22Rv1 (cell line): ENCODE data around the gene PRPSAP2.

ENCODE experiments used
- H3K27ac ChIP-seq: fragments of 450-650 bp; 2 replicates; pipeline ENCODE4 v1.5.1; 2017
- ZFX ChIP-seq: fragments of 450-650 bp; IDR thresholded peaks from 2 replicates; pipeline ENCODE4 v1.6.1; 2017; ENCODE audit warnings: antibody characterized with exemption, borderline replicate concordance
- TF ChIP-seq, protein P1 (sequence below): fragments of 450-650 bp; IDR thresholded peaks from 2 replicates; pipeline ENCODE4 v1.5.1; 2017; ENCODE audit warnings: mild to moderate bottlenecking

Gene PRPSAP2

DNA sequence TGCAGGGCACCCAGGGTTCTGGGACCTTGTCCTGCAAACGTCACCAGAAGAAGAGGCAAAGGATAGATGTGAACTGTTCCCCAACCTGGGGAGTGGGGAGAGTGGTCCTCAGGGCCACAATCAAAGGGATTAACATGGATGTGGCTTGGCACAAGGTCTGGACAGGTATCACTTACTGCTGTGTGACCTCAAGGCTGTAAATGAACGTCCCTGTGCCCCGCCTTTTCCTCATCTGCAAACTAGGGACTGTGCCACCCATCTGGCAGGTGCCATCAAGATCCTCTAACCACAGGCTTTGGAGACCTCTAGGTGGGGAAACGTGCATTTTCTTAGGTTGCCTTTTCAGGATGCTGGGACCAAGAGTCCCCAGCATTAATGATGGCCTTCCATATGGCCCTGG is 119.1 kb downstream of the PRPSAP2 start:
- no peak overlapping the region for H3K27ac ChIP-seq
- no peak for TF ChIP-seq ZFX
- TF ChIP-seq, protein P1, sequence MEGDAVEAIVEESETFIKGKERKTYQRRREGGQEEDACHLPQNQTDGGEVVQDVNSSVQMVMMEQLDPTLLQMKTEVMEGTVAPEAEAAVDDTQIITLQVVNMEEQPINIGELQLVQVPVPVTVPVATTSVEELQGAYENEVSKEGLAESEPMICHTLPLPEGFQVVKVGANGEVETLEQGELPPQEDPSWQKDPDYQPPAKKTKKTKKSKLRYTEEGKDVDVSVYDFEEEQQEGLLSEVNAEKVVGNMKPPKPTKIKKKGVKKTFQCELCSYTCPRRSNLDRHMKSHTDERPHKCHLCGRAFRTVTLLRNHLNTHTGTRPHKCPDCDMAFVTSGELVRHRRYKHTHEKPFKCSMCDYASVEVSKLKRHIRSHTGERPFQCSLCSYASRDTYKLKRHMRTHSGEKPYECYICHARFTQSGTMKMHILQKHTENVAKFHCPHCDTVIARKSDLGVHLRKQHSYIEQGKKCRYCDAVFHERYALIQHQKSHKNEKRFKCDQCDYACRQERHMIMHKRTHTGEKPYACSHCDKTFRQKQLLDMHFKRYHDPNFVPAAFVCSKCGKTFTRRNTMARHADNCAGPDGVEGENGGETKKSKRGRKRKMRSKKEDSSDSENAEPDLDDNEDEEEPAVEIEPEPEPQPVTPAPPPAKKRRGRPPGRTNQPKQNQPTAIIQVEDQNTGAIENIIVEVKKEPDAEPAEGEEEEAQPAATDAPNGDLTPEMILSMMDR, result no peak

DNA sequence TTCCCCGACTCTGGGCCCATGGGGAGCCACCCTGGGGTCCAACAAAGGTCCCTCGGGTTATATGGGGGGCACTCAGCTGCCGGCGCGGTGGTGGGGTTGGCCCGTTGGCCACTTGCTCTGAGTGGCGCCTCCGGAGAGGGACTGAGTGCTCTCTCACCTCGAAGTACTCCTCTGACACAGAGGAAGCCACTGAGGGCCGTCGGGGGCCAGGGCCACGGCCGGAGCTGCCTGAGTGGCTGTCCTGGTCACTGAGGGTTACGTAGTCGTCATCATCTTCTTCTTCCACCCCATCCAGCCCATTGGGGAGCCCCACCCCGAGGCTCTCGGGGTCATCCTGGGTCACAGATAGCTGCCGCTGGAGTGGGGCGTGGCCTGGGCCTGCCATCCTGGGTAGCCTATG is 119.7 kb downstream of the PRPSAP2 start:
- H3K27ac ChIP-seq, result no peak overlapping the region
- TF ChIP-seq ZFX, result no peak
- TF ChIP-seq, protein P1, result no peak

DNA sequence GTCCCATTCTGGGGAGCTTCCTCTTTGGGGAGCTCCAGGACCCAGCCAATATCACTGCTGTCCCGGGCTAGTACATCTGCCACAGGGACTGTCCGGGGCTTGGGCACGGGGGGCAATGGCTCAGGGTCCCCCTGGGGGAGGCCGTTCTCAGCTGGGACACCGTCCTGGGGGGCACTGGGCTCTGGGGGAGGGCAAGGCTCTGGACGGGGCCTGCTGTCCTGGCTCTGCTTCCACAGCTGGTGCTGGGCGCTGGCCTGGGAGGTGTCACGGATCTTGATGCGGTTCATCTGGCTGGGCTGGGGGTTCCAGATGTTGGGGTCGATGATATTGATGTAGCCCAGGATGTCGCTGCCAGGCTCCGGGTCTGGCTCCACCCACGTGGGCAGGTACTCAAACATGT is 120.1 kb downstream of the PRPSAP2 start:
- TF ChIP-seq, protein P1, result no peak
- no peak overlapping the region for H3K27ac ChIP-seq

DNA sequence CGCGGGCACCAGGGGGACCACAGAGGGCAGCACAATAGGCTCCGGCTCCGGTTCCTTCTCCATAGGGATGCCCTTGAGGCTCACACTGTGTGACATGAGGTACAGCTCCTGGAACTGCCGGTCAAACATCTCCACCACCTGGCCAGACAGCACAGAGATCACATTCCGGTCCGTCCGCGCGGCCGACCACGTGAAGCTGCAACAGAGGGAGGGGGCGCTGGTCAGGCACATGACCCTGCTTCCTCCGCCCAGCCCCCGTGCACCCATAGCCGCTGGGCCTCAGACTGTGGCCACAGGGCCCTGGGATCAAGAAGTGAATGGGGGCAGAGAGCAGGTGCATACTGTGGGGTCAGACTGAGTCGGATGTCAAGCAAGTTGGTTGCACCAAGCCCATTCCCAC is 120.7 kb downstream of the PRPSAP2 start:
- TF ChIP-seq, protein P1, result no peak
- TF ChIP-seq ZFX, result no peak

More for the DNA sequence above, 120.7 kb downstream of the PRPSAP2 start:
- no peak overlapping the region for H3K27ac ChIP-seq
